Measurements from ENCODE around the gene IGSF21. TPM values are rescaled to one million over a fixed set of nuclear protein-coding genes. Genes with fewer than 3 reads are reported as not detected.

IGSF21 gene
- total and polyA plus RNA-seq, 2 donors (not counting 1 experiment from before 2014, with no cell fraction given) = not detected

DNA sequence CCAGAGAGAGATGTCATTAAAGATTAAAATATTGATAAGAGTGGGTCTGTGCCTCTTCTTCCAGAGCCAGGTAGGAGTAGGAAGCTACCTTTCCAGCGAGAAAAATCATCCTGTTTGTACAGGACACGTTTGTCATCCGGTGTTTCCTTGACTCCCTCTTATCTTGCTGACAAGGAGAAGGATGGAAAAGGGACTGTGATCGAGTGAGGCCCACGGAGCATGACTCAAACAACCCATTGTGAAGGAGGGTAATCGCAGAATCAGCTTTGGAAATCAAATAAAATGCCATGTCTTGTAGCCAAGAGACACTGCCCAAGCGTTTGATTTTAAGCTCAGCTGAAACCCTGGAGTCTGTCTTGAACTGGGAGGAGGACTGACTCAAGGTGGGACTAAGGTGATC, 97.7 kb downstream of the IGSF21 start:
- H3K27ac ChIP-seq (ENCODE audit: low read length in 2 of 2) = no peak overlapping the region

DNA sequence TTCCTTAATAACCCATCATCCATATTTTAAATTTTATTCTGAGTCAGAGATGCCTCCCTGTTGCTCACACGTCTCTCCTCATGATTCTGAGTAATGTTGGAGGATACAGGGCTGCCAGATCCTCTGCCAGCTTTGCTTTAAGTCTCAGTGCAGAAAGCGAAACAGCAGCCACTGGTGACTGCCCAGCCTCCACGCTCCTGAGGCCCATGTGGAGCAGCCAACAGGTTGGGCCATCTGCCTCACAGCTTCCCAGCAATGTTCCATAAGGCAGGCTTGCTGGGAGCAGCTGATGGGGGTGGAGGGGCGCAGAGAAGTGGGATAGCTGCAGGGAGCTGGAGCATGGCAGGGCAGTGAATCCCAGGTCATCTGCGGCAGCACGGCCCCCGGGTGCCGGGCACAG, 104.2 kb downstream of the IGSF21 start:
- Histone ChIP-seq H3K36me3 (replicated peaks in 1 of 2; ENCODE audit: control extremely low read depth in 1 of 2, control insufficient read depth in 1 of 2, extremely low read depth in 1 of 2, insufficient read depth in 2 of 2, low read length in 1 of 2) (no peaks in the 10 kb centered on the region), H3K4me1 (ENCODE audit: control insufficient read depth in 2 of 2, insufficient read depth in 2 of 2, low read length in 2 of 2) (no peaks in the 10 kb centered on the region), H3K27ac (ENCODE audit: low read length in 2 of 2) (no peak overlapping the region), H3K27me3 (replicated peaks in 1 of 4; ENCODE audit: control extremely low read depth in 1 of 4, control insufficient read depth in 3 of 4, insufficient read depth in 4 of 4, low read length in 3 of 4) (no peaks in the 10 kb centered on the region), H3K9me3 (ENCODE audit: control extremely low read depth in 1 of 3, control insufficient read depth in 2 of 3, insufficient read depth in 1 of 3, low read length in 2 of 3) (peaks cover 0 to 3% (median 0%) of the 10 kb centered on the region in 3 donors), H3K4me3 (ENCODE audit: control extremely low read depth in 1 of 5, extremely low read depth in 1 of 5, insufficient read depth in 1 of 5, low read depth in 2 of 5, low read length in 4 of 5) (no peak overlapping the region), H3K4me2 (replicated peaks; ENCODE audit: low read depth, low read length, poor library complexity, severe bottlenecking) (no peak overlapping the region), H4K20me1 (ENCODE audit: control insufficient read depth, insufficient read depth, low read length, poor library complexity, severe bottlenecking) (no peaks in the 10 kb centered on the region), H2AFZ (ENCODE audit: insufficient read depth, low read depth, low read length, poor library complexity, severe bottlenecking) (no peak overlapping the region), H3K9ac (ENCODE audit: low read length) (no peak overlapping the region), H3K79me2 (ENCODE audit: control insufficient read depth, insufficient read depth, low read length) (no peaks in the 10 kb centered on the region)
- H3K27me3 Mint-ChIP-seq = peaks cover 13% of the 10 kb centered on the region
- H3K4me1 Mint-ChIP-seq = no peaks in the 10 kb centered on the region
- ATAC-seq (ENCODE audit: low read depth) = no peak
- intact Hi-C loops (cut with micrococcal nuclease) = no loop called here
- H3K27ac Mint-ChIP-seq = no peak overlapping the region
- ChIA-PET CTCF (no interaction called here), POLR2A (no interaction called here)
- H3K9me3 Mint-ChIP-seq (ENCODE audit: insufficient read depth) = peaks cover 2% of the 10 kb centered on the region
- no peak overlapping the region for H3K4me3 Mint-ChIP-seq
- WGBS (ENCODE audit: insufficient coverage) = 94% methylated on average over 6 of the region's 8 CpGs
- no peak for DNase-seq
- TF ChIP-seq, protein P1, sequence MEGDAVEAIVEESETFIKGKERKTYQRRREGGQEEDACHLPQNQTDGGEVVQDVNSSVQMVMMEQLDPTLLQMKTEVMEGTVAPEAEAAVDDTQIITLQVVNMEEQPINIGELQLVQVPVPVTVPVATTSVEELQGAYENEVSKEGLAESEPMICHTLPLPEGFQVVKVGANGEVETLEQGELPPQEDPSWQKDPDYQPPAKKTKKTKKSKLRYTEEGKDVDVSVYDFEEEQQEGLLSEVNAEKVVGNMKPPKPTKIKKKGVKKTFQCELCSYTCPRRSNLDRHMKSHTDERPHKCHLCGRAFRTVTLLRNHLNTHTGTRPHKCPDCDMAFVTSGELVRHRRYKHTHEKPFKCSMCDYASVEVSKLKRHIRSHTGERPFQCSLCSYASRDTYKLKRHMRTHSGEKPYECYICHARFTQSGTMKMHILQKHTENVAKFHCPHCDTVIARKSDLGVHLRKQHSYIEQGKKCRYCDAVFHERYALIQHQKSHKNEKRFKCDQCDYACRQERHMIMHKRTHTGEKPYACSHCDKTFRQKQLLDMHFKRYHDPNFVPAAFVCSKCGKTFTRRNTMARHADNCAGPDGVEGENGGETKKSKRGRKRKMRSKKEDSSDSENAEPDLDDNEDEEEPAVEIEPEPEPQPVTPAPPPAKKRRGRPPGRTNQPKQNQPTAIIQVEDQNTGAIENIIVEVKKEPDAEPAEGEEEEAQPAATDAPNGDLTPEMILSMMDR (IDR thresholded peaks at IDR 0.05) = no peak
- TF ChIP-seq EZH2 (IDR thresholded peaks at IDR 0.05; ENCODE audit: borderline replicate concordance, insufficient read depth, low read depth, low read length, poor library complexity, severe bottlenecking) = no peak

More for the DNA sequence above, 97.7 kb downstream of the IGSF21 start:
- Mint-ChIP-seq H3K27me3 (peaks cover 19% of the 10 kb centered on the region), H3K4me1 (no peaks in the 10 kb centered on the region), H3K4me3 (no peak overlapping the region), H3K9me3 (ENCODE audit: insufficient read depth) (peaks cover 2% of the 10 kb centered on the region), H3K27ac (no peak overlapping the region)
- intact Hi-C loops (cut with micrococcal nuclease) = no loop called here
- Histone ChIP-seq H3K9me3 (ENCODE audit: control extremely low read depth in 1 of 3, control insufficient read depth in 2 of 3, insufficient read depth in 1 of 3, low read length in 2 of 3) (no peaks in the 10 kb centered on the region), H3K27me3 (replicated peaks in 1 of 4; ENCODE audit: control extremely low read depth in 1 of 4, control insufficient read depth in 3 of 4, insufficient read depth in 4 of 4, low read length in 3 of 4) (peaks cover 0 to 2% (median 0%) of the 10 kb centered on the region in 4 experiments), H3K9ac (ENCODE audit: low read length) (no peak overlapping the region), H3K4me2 (replicated peaks; ENCODE audit: low read depth, low read length, poor library complexity, severe bottlenecking) (no peak overlapping the region), H3K79me2 (ENCODE audit: control insufficient read depth, insufficient read depth, low read length) (no peaks in the 10 kb centered on the region), H2AFZ (ENCODE audit: insufficient read depth, low read depth, low read length, poor library complexity, severe bottlenecking) (no peak overlapping the region), H3K36me3 (replicated peaks in 1 of 2; ENCODE audit: control extremely low read depth in 1 of 2, control insufficient read depth in 1 of 2, extremely low read depth in 1 of 2, insufficient read depth in 2 of 2, low read length in 1 of 2) (no peaks in the 10 kb centered on the region), H4K20me1 (ENCODE audit: control insufficient read depth, insufficient read depth, low read length, poor library complexity, severe bottlenecking) (no peaks in the 10 kb centered on the region), H3K4me1 (ENCODE audit: control insufficient read depth in 2 of 2, insufficient read depth in 2 of 2, low read length in 2 of 2) (no peaks in the 10 kb centered on the region), H3K4me3 (ENCODE audit: control extremely low read depth in 1 of 5, extremely low read depth in 1 of 5, insufficient read depth in 1 of 5, low read depth in 2 of 5, low read length in 4 of 5) (no peak overlapping the region)
- ATAC-seq (ENCODE audit: low read depth) (no peak), DNase-seq (no peak)
- CTCF ChIA-PET = no interaction called here
- TF ChIP-seq EZH2 (IDR thresholded peaks at IDR 0.05; ENCODE audit: borderline replicate concordance, insufficient read depth, low read depth, low read length, poor library complexity, severe bottlenecking) = no peak
- TF ChIP-seq, protein P1 (IDR thresholded peaks at IDR 0.05) = no peak
- WGBS (ENCODE audit: insufficient coverage) = 37% methylated on average over 7 of the region's 7 CpGs
- POLR2A ChIA-PET = no interaction called here
